Testis (tissue), 2 donors: ENCODE data around the gene TMEM109.

Experiments used
- CTCF ChIP-seq, 3 experiments: fragments of 450-650 bp in 2 of 3; fragments of 200-600 bp in 1 of 3; sonication (generic) in 1 of 3; IDR thresholded peaks; one replicate each; pipeline ENCODE4 v1.5.1; 2016 to 2019; ENCODE audit warnings: antibody characterized with exemption in 3 of 3, mild to moderate bottlenecking in 2 of 3, moderate library complexity in 1 of 3
- POLR2A ChIP-seq: fragments of 450-650 bp; IDR thresholded peaks from one replicate; pipeline ENCODE4 v1.6.1; 2017; ENCODE audit warnings: antibody characterized with exemption, mild to moderate bottlenecking, moderate library complexity

GRCh38 chr11:60950933-60951605 lies 37.1 kb downstream of the TMEM109 start:
- TF ChIP-seq CTCF (IDR thresholded peaks at IDR 0.05) (no peak), POLR2A (no peak)
